Hepatocyte (in vitro differentiated cells): Measurements from ENCODE around the gene ZNF24.

Experiments
- EZH2phosphoT487 ChIP-seq: fragments of 200-600 bp; sonication (generic); IDR thresholded peaks from one replicate; pipeline ENCODE4 v1.6.1; 2018; ENCODE audit warnings: antibody characterized with exemption, mild to moderate bottlenecking, low read depth, moderate library complexity; ENCODE audit not compliant: unreplicated experiment, severe bottlenecking
- TF ChIP-seq, protein P1 (sequence below): fragments of 200-600 bp; sonication (generic); IDR thresholded peaks from 2 replicates; pipeline ENCODE4 v1.5.1; 2016; ENCODE audit warnings: antibody characterized with exemption, mild to moderate bottlenecking; ENCODE audit not compliant: poor library complexity

- TF ChIP-seq, protein P1, sequence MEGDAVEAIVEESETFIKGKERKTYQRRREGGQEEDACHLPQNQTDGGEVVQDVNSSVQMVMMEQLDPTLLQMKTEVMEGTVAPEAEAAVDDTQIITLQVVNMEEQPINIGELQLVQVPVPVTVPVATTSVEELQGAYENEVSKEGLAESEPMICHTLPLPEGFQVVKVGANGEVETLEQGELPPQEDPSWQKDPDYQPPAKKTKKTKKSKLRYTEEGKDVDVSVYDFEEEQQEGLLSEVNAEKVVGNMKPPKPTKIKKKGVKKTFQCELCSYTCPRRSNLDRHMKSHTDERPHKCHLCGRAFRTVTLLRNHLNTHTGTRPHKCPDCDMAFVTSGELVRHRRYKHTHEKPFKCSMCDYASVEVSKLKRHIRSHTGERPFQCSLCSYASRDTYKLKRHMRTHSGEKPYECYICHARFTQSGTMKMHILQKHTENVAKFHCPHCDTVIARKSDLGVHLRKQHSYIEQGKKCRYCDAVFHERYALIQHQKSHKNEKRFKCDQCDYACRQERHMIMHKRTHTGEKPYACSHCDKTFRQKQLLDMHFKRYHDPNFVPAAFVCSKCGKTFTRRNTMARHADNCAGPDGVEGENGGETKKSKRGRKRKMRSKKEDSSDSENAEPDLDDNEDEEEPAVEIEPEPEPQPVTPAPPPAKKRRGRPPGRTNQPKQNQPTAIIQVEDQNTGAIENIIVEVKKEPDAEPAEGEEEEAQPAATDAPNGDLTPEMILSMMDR, result no peak
- no peak for TF ChIP-seq EZH2phosphoT487
Measured at GRCh38 chr18:35369126-35369525, 24.9 kb upstream of the ZNF24 start.
